Motor neuron (in vitro differentiated cells): ENCODE data around the gene ALDH1A1. TPM values are rescaled to one million over a fixed set of nuclear protein-coding genes. Genes with fewer than 3 reads are reported as not detected.

Experiments
- ATAC-seq, 8 experiments: fragments of 200-7000 bp; cut with Tn5 transposase; replicated peaks in 6 of 8; 2 replicates each; pipeline ENCODE4 v1.8.0; 2021; ENCODE audit warnings: mild to moderate bottlenecking in 8 of 8, moderate library complexity in 8 of 8
- H3K27ac ChIP-seq, 2 donors: fragments of 250-450 bp; sonication (Bioruptor Pico); 2 replicates each; pipeline ENCODE4 v1.9.0; 2021; ENCODE audit warnings: antibody characterized with exemption in 2 of 2, mild to moderate bottlenecking in 2 of 2, moderate library complexity in 1 of 2
- H3K4me1 ChIP-seq, 2 donors: fragments of 250-450 bp; sonication (Bioruptor Pico); replicated peaks in 1 of 2; 2 replicates each; pipeline ENCODE4 v1.6.1; 2021; ENCODE audit warnings: antibody characterized with exemption in 2 of 2, mild to moderate bottlenecking in 2 of 2, moderate library complexity in 1 of 2
- H3K4me3 ChIP-seq, 5 donors: fragments of 250-450 bp; sonication (Bioruptor Pico); 2 replicates each; pipeline ENCODE4 v1.9.0; 2021; ENCODE audit warnings: antibody characterized with exemption in 5 of 5, mild to moderate bottlenecking in 5 of 5, moderate library complexity in 4 of 5
- whole genome bisulfite sequencing, 10 experiments: fragments of 450-650 bp; shearing (Covaris generic); methylation state at CpG; one replicate each; pipeline ENCODE4 v1.0.0; 2022; 5-methylcytosine and 5-hydroxymethylcytosine counted together
- in situ Hi-C, 9 experiments: fragments of 400-800 bp; cut with MboI; loops; one replicate each; pipeline ENCODE4 v1.15.0; 2021; ENCODE audit warnings: low sequenced_read_pairs in 9 of 9, low pct_unique_long_range_greater_than_20kb in 2 of 9; ENCODE audit not compliant: unreplicated experiment in 9 of 9
- total RNA-seq, 8 experiments: library from RNA; unstranded; fragments of 300-600 nt; gene quantifications; 2 replicates each; pipeline versions ENCODE4 v1.2.3 to v1.2.4, GENCODE V29; 2022

The ALDH1A1 gene
- total RNA-seq, 8 experiments from 2014 or later = 0.14 to 7.8 (median 0.31) TPM; not detected in 3

GRCh38 chr9:72971411-72971810 is 18.6 kb upstream of the ALDH1A1 start:
- Histone ChIP-seq H3K4me3 (no peak overlapping the region), H3K27ac (no peak overlapping the region), H3K4me1 (no peaks in the 10 kb centered on the region)
- WGBS, 10 experiments = 60 to 100% (median 94%) methylated on average over 1 to 2 of the region's 2 CpGs; no CpG with 5 or more reads in 1 of the 10 experiments
- in situ Hi-C loops = no loop called here
- no peak for ATAC-seq

GRCh38 chr9:72960446-72960845 is 7.6 kb upstream of the ALDH1A1 start:
- Histone ChIP-seq H3K27ac (no peak overlapping the region), H3K4me1 (no peaks in the 10 kb centered on the region), H3K4me3 (no peak overlapping the region)
- 44 to 100% (median 76%) methylated on average over 1 to 4 of the region's 4 CpGs for WGBS, 10 experiments
- in situ Hi-C loops = no loop called here
- ATAC-seq = peak in 3 of 8 experiments; percentile 39 to 95 (median 90)

GRCh38 chr9:72958485-72959281 is 5.8 kb upstream of the ALDH1A1 start:
- WGBS, 10 experiments = 19 to 93% (median 55%) methylated on average over 2 to 4 of the region's 5 CpGs; no CpG with 5 or more reads in 2 of the 10 experiments
- in situ Hi-C loops = no loop called here
- no peak overlapping the region for H3K27ac ChIP-seq
- ATAC-seq = no peak
- H3K4me1 ChIP-seq = no peaks in the 10 kb centered on the region
- H3K4me3 ChIP-seq = no peak overlapping the region

GRCh38 chr9:72955571-72955970 is 2.7 kb upstream of the ALDH1A1 start:
- Histone ChIP-seq H3K4me3 (no peak overlapping the region), H3K4me1 (no peaks in the 10 kb centered on the region), H3K27ac (no peak overlapping the region)
- WGBS, 10 experiments = 67 to 100% (median 86%) methylated on average over 1 of the region's 1 CpG; no CpG with 5 or more reads in 3 of the 10 experiments
- in situ Hi-C loops = no loop called here
- ATAC-seq = no peak

- in situ Hi-C loops = no loop called here
- Histone ChIP-seq H3K27ac (no peak overlapping the region), H3K4me3 (no peak overlapping the region), H3K4me1 (no peaks in the 10 kb centered on the region)
- WGBS, 10 experiments = 14 to 100% (median 55%) methylated on average over 1 to 2 of the region's 2 CpGs; no CpG with 5 or more reads in 2 of the 10 experiments
- peak in 2 of 8 experiments; percentile 19 to 51 for ATAC-seq
Measured at GRCh38 chr9:72955126-72955455, 2.2 kb upstream of the ALDH1A1 start.

- Histone ChIP-seq H3K4me1 (no peaks in the 10 kb centered on the region), H3K27ac (no peak overlapping the region), H3K4me3 (no peak overlapping the region)
- 12 to 100% (median 85%) methylated on average over 1 to 4 of the region's 4 CpGs; no CpG with 5 or more reads in 1 of the 10 experiments for WGBS, 10 experiments
- in situ Hi-C loops = no loop called here
- peak in 2 of 8 experiments; percentile 55 to 88 for ATAC-seq
Measured at GRCh38 chr9:72954431-72955125, 1.7 kb upstream of the ALDH1A1 start.

GRCh38 chr9:72952381-72952690 is 517 bp downstream of the ALDH1A1 start:
- Histone ChIP-seq H3K27ac (no peak overlapping the region), H3K4me3 (no peak overlapping the region), H3K4me1 (no peaks in the 10 kb centered on the region)
- ATAC-seq = no peak
- 10 to 85% (median 67%) methylated on average over 1 to 3 of the region's 3 CpGs; no CpG with 5 or more reads in 2 of the 10 experiments for WGBS, 10 experiments
- in situ Hi-C loops = no loop called here

GRCh38 chr9:72951520-72952380 is 1.1 kb downstream of the ALDH1A1 start:
- ATAC-seq = no peak
- Histone ChIP-seq H3K4me3 (no peak overlapping the region), H3K27ac (no peak overlapping the region), H3K4me1 (no peaks in the 10 kb centered on the region)
- in situ Hi-C loops = no loop called here
- WGBS, 10 experiments = 36 to 84% (median 75%) methylated on average over 3 to 5 of the region's 5 CpGs

GRCh38 chr9:72950875-72951442 is 1.9 kb downstream of the ALDH1A1 start:
- in situ Hi-C loops = no loop called here
- 40 to 96% (median 80%) methylated on average over 2 to 7 of the region's 7 CpGs for WGBS, 10 experiments
- H3K27ac ChIP-seq = no peak overlapping the region

GRCh38 chr9:72949918-72950325 is 2.9 kb downstream of the ALDH1A1 start:
- Histone ChIP-seq H3K4me1 (no peaks in the 10 kb centered on the region), H3K27ac (no peak overlapping the region), H3K4me3 (no peak overlapping the region)
- WGBS, 10 experiments = 52 to 97% (median 82%) methylated on average over 2 to 7 of the region's 7 CpGs
- in situ Hi-C loops = no loop called here
- no peak for ATAC-seq

More at GRCh38 chr9:72950875-72951442, 1.9 kb downstream of the ALDH1A1 start:
- H3K4me3 ChIP-seq = no peak overlapping the region
- H3K4me1 ChIP-seq = no peaks in the 10 kb centered on the region
- no peak for ATAC-seq

- H3K4me3 ChIP-seq = no peak overlapping the region
- in situ Hi-C loops = no loop called here
- ATAC-seq = no peak
- WGBS, 10 experiments = 50 to 100% (median 100%) methylated on average over 1 of the region's 1 CpG; no CpG with 5 or more reads in 3 of the 10 experiments
- H3K27ac ChIP-seq = no peak overlapping the region
- no peaks in the 10 kb centered on the region for H3K4me1 ChIP-seq
Measured at GRCh38 chr9:72949244-72949582, 3.6 kb downstream of the ALDH1A1 start.

GRCh38 chr9:72948575-72949243 is 4.1 kb downstream of the ALDH1A1 start:
- no peak for ATAC-seq

More at GRCh38 chr9:72948575-72949243, 4.1 kb downstream of the ALDH1A1 start:
- Histone ChIP-seq H3K4me1 (no peaks in the 10 kb centered on the region), H3K4me3 (no peak overlapping the region), H3K27ac (no peak overlapping the region)
- WGBS, 10 experiments = 22 to 100% (median 74%) methylated on average over 2 to 6 of the region's 6 CpGs
- in situ Hi-C loops = no loop called here
